Globus pallidus (tissue), 1 donor: ENCODE measurements around the gene USH1G.
A peak's percentile ranks its signal among the peaks of the same experiment; 100 is the strongest.
"Not testable (repeated sequence)": the region's sequence is repeated elsewhere in the genome, so short reads cannot be mapped to it uniquely, and the experiment has no call there.

Experiments used
- DNase-seq: peaks from one replicate; pipeline ENCODE4 v3.0.0-alpha.2; 2015; ENCODE audit warnings: low spot score

The USH1G gene

DNA sequence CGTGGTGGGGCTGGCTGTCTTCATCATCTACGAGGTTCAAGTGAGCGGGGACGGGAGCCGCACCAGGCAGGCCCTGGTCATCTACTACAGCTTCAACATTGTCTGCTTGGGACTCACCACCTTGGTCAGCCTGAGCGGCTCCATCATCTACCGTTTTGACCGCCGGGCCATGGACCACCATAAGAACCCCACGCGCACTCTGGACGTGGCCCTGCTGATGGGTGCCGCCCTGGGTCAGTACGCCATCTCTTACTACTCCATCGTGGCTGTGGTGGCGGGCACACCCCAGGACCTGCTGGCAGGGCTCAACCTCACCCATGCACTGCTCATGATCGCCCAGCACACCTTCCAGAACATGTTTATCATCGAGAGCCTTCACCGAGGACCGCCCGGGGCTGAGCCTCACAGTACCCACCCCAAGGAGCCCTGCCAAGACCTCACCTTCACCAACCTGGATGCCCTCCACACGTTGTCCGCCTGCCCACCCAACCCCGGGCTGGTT, 7.5 kb upstream of the USH1G start:
- DNase-seq = no peak

DNA sequence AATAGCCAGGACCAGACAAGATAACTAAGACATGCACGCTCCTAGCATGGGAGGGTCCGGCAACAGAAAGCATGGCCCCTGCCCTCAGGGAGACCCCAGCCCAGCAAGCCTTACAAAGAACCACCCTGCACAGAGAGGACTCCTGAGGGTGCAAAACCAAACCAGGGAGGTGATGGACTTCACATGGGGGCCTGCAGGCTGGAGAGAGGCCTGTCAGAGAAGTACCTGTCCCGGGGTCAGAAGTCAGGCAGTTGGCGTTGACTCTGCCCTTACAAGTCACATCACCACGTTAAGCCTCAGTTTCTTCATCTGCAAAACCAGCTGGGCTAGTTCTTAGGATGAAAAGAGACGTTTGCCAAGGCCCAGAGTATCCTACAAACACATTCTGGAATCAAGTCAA, 5.7 kb upstream of the USH1G start:
- DNase-seq = no peak

DNA sequence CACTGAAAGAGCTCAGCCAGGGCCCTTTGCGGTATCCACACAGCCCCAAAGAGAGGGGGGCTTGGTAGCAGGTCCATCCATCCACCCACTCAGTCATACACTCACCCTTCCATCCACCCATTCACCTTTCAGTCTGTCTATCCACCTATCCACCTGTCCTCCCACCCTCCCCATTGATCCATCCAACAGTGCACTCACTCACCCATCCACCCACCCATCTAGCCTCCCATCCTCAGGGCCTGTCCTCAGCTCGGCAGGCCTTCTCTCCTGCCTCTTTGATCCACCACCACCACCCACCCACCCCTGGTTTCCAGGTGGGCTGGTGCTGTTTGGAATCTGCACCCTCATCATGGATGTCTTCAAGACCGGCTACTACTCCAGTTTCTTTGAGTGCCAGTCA, 2.2 kb upstream of the USH1G start:
- no peak for DNase-seq

DNA sequence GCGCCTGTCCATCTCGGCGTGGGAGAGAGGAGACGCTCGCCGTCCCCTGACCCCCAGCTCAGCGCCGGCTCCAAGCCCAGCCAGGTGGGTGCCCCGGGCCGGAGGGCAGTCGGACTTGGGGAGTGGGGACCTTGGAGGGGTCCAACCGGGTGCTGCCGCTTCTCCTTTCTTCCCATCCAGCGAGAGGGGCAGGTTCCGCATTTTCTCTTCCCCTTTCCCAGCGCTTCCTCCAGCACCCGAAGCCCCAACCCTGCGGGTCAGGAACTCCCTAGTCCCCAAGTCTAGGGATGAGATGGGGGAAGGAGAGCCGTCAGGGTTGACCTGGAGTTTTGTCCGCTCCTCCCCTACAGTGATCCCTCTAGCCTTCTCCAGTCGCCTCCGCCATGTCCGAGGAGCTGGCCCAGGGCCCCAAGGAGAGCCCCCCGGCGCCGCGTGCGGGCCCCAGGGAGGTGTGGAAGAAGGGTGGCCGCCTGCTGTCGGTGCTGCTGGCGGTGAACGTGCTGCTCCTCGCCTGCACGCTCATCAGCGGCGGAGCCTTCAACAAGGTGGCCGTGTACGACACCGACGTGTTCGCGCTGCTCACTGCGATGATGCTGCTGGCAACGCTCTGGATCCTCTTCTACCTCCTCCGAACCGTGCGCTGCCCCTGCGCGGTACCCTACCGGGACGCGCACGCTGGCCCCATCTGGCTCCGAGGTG, 1.3 kb upstream of the USH1G start, which contains the start of gene OTOP2:
Gene OTOP2 (plus strand): TSS at position 24 of the 699 bp plus-strand sequence. CDS start 360 bp downstream, at position 384.
- DNase-seq = peak; percentile 23

DNA sequence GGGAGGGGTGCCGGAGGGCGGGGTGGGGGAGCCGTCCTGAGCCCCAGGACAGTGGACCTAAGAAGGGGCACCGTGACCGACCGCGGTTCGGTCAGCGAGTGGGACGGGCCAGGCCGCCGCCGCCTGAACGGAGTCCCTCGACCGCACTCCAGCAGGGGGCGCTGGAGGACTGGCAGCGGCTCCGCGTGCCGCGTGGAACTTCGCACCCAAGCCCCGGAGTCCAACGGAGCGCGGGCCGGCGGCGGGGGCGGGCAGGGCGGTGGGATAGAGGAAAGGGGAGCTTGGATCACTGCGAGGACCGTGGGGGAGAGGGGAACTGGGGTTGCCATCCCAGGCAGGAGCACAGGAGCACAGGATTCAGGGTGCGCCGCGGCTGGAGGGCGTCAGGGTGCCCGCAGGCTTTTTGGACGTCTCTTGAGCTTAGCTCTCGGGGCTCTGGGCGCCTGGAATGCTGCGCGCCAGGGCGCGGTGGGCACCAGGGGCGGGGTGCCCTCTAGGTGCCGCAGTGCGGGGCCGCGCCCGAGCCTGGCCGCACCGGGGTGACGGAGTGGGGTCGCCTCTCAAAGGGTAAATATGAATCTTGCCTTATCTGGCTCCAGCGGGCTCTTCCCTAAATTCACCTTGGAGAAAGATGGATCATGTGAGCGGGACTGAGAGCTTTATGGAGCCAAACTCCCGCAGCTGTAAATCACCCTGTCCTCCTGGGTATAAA, 639 bp upstream of the USH1G start:
- DNase-seq = peak; percentile 27

DNA sequence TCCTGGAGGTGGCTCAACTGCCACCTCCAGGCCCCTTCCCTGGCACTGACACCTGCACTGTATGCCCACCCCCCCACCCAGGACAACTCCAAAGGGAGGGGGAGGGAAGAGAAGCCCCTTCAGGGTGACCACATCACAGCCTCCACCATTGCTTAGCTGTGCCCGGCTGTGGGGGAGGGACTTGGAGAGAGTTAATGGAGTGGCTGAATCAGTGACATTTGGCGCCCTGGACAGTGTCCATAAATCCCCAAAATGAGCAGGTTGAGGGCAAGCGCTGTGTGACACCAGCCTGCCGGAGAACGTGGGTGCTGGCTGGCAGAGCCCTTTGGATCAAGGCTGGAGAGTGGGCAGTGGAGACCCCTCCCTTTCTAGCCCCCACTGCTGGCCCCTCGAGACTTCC, 883 bp downstream of the USH1G start:
- DNase-seq = no peak

DNA sequence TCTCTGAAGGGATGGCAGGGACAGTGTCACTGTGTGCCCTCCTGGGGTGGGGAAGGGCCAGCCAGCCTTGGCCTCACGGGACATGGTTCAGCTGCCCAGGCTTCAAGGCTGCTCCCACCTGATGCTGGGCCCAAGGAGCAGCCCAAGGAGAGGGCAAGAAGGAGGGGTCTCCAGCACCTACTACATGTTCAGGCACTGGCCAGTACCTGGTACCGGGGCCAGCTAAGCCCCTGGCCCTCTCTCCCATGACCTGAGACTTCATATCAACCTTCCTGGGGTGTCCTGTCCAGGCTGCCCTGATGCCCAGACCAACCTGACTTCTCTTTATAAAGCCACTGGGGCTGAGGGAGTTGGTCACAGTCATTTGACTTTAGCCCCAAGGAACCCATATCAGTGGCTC, 1.3 kb downstream of the USH1G start:
- no peak for DNase-seq

DNA sequence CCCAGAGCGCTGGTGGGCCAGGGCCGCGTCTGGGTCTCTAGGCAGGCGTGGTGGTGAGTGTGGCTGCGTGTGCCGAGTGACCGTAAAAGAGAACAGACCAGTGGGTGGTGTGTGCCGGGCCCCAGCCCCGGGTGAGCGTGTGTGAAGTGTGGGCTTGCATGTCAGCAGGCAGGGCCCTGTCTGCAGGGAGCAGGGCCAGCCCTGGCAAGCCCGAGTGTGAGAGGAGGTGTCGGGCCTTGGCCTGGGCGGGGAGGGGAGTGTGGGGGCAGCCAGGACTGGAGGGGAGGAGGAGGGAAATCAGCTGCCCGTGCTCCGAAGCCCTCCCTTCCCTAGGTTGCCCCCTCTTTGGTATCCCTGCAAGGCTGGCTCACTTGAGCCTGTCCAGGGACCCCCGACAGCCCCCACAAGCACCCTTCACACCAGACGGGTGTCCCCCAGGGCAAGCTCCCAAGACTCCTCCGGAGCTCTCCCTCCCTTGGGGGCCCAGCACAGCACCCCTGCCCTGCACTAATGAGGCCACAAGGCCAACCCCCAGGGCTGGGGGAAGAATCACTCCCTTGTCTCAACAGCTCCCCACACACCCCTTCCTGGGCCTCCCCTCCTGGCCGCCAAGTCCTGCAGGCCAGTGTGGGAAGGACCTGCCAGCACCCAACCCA, 1.9 kb downstream of the USH1G start:
- DNase-seq = no peak

DNA sequence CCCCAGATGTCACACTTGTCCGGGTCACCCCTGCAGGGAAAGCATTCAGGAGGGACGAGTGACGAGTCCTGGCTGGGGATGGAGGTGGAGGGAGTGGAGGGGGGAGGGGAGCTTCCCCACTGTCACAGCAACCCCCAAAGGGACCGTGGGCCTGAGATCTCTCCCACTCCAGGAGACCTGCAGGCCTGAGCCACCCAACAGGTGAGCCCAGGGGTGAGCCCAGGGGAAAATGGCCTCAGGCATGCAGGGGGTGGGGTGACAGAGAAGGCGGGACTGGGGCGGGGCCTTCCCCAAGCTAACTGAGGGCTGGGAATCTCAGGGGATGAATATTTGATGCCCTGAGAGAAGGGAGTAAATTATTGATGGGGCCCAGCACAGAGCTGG, 2.4 kb downstream of the USH1G start:
- no peak for DNase-seq

DNA sequence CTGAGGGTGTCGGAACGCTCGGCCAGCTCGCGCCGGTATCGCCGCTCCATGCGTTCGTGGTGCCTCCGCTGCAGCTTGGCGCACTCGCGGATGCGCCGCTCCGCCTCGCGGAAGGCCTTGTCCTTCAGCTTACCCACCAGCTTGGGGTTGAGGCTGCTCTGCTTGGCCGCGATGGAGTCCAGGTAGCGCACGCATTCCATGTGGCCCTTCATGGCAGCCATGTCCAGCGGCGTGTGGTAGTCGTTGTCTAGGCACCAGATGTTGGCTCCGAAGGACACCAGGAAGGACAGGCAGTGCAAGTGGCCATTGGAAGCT, 2.8 kb downstream of the USH1G start:
- DNase-seq = no peak

DNA sequence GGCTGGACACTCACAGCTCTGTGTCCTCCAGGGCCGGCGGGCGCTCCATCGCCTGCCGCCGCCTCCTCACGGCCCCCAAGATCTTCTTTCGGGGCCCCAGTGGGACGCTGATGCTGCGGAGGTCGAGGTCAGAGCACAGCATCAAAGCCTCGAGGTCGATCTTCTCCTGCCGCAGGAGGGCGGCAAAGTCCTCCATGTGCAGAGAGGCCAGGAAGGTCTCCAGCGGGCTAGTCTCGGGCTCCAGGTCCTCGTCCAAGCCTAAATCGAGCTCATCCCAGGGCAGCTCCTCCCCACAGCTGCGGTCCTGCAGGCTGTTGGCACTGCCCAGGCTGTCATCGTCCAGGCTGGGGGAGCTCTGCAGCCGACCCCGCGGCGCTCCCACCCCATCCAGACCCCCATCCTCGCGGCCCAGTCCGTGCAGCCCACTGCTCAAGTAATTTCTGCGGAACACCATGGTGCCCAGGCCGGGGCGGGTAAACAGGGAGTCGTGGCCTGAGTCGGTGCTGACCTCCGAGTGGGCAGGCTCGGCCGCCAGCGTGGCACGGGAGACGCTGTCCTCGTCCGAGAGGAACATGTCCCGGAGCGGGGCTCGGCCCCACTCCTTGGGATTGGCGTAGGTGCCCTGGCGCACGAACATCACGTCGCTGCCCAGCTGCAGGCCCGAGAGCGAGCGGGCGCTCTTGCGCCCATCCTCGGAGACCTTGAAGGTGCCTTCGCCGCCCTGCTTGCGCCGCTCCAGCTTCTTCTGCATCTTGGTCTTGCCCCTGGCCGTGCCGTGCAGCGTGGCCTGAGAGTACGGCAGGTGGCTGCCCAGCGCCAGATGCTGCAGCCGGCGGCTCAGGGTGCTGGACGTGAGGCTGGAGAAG, 3.4 kb downstream of the USH1G start:
- no peak for DNase-seq

DNA sequence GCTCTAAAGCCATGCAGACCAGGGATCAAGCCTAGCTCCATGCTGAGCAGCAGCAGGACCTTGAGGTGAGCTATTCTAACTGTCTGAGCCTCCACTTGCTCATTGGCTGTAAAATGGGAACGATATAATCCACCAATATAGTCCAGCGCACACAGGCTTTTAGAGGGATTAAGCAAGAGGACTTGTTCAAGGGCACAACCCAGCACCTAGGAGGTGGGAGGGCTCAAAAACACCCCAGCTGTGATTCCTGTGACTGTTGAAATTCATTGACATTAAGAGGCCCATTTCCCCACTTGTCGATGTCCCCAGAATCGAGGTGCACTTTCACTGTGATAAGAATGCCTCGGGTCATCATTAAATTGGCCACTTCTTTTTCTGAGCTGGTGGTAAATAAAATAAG, 4.1 kb downstream of the USH1G start:
- no peak for DNase-seq

DNA sequence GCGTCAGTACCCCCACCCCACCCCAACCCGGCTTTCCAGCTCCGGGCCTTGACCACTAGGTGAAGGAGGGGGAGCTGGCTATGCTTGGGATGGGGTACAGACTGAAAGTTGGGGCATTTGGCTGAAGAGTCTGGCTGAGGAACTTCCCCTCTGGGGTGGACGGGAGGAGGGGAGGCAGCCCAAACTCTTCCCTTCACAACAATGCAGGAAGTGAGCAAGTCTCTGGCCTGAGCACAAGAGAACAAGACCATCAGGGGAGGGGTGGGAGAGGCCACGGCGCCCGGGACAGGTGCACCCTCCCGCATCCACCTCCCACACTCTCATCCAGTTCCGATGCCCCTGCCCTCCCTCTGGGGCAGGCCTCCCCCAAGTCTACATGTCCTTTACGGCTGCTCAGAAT, 5.6 kb downstream of the USH1G start:
- peak; percentile 13 for DNase-seq

DNA sequence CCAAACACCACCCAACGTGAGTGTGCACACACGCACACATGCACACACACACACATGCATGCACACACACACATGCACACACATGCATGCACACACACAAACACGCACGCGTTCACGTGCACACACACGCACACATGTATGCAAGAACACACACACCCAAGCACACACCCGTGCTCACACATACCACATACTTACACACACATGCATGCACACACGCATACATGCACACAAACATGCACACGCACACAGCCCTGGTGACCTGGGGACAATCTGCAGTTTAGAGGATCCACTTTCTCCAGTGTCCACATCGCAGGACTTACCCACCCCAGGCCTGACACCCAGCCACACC, 6.2 kb downstream of the USH1G start:
- DNase-seq = no peak

DNA sequence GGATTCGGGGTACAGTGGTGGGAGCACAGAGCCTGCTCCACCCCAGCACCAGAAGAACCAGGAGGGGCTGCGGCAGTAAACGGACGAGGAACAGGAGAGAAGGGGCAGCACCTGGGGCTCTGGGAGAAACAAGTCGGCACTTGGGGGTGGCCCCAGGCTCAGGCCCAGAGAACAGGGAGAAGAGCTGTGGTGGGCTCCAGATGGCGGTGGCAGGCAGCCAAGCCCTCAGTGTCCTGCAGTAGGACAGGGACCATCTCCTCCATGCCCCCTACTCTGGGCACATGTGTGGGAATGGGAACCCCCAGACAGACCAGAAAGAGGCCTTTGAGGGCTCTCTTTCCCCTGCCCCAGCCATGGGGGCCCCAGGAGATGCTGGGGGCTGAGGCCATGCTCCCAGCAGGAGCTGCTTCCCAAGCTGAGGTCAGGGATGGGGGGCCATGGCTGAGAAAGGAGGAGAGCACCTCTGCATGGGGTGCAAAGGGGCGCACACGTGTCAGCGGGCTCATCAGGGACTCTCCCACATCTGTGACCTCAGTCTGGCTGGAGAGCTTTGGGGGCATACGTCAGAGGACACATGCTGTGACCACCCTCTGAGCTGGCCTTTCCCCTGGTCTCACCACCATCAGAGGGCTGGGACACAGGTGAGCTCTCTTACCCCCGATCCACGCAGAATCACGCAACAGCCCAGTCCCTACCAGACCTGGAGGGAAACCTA, 6.8 kb downstream of the USH1G start:
- no peak for DNase-seq

DNA sequence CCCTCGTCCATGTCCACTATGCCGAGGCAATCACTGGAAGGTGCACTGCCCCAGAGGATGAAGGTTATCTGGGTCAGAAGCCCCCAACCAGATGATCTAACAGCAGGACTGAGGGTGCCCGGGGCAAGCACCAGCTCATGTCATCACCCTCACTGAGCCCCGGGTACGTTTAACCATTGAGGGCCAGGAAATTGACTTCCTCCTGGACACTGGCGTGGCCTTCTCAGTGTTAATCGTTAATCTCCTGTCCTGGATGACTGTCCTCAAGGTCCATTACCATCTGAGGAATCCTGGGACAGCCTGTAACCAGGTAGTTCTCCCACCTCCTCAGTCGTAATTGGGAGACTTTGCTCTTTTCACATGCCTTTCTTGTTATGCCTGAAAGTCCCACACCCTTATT, 11.6 kb downstream of the USH1G start:
- DNase-seq = not testable (repeated sequence)

DNA sequence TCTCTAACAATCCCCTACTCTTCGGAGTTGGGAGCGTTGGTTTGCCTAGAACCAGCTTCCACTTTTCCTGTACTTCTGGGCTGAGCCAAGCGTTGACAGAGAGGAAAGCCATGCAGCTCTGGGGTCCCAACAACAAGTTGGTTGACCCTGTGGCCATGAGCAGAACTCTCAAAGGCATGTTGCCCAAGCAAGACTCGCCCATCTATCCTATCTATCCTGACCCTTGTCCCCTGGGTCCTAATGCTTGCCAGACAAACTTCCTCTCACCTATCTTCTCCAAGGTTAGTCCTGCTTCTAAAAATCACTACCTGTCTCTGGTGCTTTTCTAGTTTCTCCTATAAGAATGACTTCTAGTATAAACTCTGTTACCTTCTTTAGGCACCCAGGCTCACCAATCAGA, 14.0 kb downstream of the USH1G start:
- DNase-seq = not testable (repeated sequence)

DNA sequence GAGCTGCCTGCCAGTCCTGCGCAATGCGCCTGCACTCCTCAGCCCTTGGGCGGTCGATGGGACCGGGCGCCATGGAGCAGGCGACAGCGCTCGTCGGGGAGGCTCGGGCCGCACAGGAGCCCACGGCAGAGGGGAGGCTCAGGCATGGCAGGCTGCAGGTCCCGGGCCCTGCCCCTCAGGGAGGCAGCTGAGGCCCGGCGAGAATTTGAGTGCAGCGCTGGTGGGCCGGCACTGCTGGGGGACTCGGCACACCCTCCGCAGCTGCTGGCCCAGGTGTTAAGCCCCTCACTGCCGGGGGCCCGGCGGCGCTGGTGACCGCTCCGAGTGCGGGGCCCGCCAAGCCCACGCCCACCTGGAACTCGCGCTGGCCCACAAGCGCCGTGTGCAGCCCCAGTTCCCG, 16.0 kb downstream of the USH1G start:
- no peak for DNase-seq

DNA sequence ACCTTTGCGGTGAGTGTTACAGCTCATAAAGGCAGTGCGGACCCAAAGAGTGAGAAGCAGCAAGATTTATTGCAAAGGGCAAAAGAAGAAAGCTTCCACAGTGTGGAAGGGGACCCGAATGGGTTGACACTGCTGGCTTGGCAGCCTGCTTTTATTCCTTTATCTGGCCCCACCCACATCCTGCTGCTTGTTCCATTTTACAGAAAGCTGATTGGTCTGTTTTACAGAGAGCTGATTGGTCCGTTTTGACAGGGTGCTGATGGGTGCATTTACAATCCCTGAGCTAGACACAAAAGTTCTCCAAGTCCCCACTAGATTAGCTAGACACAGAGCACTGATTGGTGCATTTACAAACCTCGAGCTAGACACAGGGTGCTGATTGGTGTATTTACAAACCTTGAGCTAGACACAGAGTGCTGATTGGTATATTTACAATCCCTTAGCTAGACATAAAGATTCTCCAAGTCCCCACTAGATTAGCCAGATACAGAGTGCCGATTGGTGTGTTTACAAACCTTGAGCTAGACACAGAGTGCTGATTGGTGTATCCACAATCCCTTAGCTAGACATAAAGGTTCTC, 16.8 kb downstream of the USH1G start:
- not testable (repeated sequence) for DNase-seq

DNA sequence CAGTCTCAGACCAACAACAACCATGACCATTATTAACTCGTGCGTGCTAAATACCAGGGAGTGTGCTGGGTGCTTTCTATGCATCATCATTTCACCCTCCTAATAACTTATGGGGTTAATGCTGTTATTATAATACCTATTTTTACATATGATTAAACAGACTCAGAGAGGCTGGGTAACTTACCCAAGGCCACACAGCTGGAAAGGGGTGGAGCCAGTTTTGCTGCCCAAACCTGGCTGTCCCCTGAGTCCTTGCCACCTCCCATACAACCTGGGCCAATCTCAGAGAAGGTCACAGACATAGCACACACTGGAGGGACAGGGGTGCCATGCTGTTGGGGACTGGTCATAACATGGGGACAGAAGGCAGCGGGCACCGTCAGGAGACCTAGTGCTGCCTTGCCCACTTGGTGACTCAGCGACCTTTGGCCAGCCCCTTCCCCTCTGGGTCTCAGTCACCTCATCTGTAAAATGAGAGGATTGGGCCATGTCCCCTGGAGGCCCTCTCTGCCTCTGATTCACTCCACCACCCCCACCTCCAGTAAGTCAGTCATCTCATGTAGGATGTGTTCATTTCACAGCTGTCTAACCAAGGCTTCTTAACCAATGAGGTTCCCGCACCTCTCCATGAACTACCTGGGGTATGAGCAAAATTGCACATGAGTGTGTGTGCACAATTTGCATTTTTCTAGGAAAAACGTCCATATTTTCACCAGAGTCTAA, 18.2 kb downstream of the USH1G start:
- DNase-seq = no peak

DNA sequence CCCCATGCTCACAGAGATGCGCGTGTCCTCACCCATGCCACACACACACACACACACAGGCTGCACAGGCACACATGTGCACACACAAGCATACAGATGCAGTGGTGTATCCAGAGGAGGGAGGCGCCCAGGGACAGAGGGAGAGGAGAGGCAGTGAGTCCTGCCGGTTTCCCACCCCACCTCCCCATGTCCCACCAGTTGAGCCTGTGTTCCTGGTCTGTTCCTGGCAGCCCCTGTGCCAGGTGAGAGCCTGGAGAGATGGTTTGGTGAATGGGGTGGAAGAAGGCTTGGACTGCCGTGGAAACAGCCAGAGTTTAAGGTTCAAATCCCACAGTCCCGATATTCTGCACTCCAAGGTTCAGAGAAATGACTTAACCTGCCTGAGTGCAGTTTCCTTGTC, 19.4 kb downstream of the USH1G start:
- no peak for DNase-seq
